Mucosa of rectum (tissue), 2 donors: Measurements from ENCODE around the gene ANP32B.
A peak's percentile ranks its signal among the peaks of the same experiment; 100 is the strongest.
"Not testable (repeated sequence)": the region's sequence is repeated elsewhere in the genome, so short reads cannot be mapped to it uniquely, and the experiment has no call there.

ENCODE experiments used
- H3K27ac ChIP-seq, 2 donors: one replicate each; pipeline ENCODE4 v1.7.0; 2013; ENCODE audit warnings: inconsistent platforms in 2 of 2, low read depth in 2 of 2, low read length in 2 of 2
- H3K27me3 ChIP-seq, 2 donors: one replicate each; pipeline ENCODE4 v1.7.0; 2013; ENCODE audit warnings: low read length in 2 of 2; ENCODE audit not compliant: control insufficient read depth in 2 of 2, insufficient read depth in 2 of 2
- H3K36me3 ChIP-seq, 2 donors: one replicate each; pipeline ENCODE4 v1.7.0; 2013; ENCODE audit warnings: low read length in 2 of 2; ENCODE audit not compliant: control insufficient read depth in 2 of 2, insufficient read depth in 2 of 2
- H3K4me1 ChIP-seq, 2 donors: one replicate each; pipeline ENCODE4 v1.7.0; 2013; ENCODE audit warnings: low read length in 2 of 2, mild to moderate bottlenecking in 1 of 2; ENCODE audit not compliant: control insufficient read depth in 2 of 2, insufficient read depth in 2 of 2
- H3K4me3 ChIP-seq, 2 donors: one replicate each; pipeline ENCODE4 v1.7.0; 2013; ENCODE audit warnings: low read length in 2 of 2
- H3K9ac ChIP-seq, 2 donors: one replicate each; pipeline ENCODE4 v1.7.0; 2013; ENCODE audit warnings: low read length in 2 of 2, low read depth in 1 of 2, mild to moderate bottlenecking in 1 of 2
- H3K9me3 ChIP-seq, 2 donors: one replicate each; pipeline ENCODE4 v1.7.0; 2013; ENCODE audit warnings: low read length in 2 of 2; ENCODE audit not compliant: control insufficient read depth in 2 of 2
- donor health status: healthy.
- donor health status: Normal muscosa, but diverticular disease.

Gene ANP32B

DNA sequence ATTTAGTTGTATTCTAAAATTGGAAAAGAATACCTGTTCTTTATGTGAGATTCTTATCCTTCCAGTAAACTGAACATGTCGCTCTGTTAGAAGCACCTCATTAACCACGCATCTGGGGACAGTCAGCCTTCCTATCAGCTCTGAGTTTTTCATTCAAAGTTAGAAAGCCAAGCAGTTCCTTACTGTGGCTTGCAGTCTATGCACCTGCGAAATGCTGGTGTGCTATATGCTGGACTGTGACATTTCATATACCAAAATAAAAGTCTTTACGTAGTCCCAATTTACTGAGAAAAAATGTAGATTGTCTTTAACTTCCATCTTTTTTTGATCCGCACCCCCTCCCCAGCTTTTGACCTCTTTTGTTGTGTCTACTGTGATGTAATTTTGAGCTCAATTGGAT, 4.3 kb downstream of the ANP32B start:
- H3K27ac ChIP-seq: no peak overlapping the region
- H3K4me1 ChIP-seq: peaks cover 21 to 27% of the 10 kb centered on the region in 2 donors
- H3K9ac ChIP-seq: peak overlapping the region in 1 of 2 donors; percentile 17
- no peaks in the 10 kb centered on the region for H3K36me3 ChIP-seq
- no peak overlapping the region for H3K4me3 ChIP-seq
- H3K27me3 ChIP-seq: no peaks in the 10 kb centered on the region
- H3K9me3 ChIP-seq: no peaks in the 10 kb centered on the region

DNA sequence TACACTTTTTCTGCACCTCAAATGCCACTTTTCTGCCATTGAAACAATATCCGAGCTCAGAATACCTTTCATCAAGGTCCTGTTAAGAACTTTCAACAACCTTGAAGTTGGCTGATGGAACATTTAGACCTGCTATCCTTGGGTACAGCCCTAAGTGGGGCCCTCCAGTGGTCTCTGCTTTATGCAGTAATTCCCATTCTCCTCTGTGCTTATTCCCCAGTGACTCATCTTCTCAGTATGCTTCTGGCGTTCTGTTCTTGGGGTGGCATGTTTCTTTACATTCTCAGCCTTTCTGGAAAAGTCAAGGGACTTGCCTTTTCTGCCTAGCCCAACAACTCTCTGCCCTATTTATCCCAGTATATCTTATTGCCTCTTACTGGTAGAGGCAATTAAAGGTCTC, 7.1 kb downstream of the ANP32B start:
- no peak overlapping the region for H3K27ac ChIP-seq

DNA sequence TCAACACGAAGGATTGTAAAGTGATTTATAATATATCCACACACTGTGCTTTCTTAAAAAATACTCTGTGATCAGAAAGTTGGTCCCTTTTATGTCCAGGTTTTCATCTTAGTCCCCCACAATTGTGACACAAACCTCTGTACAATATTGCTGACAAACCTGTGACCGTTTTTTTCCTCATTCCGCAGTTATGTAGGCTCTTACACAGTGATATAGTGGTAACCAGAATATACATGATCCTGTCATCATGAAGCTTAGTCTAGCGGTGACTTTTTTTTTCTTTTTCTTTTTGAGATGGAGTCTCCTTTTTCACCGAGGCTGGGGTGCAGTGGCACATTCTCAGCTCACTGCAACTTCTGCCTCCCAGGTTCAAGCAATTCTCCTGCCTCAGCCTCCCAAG, 8.7 kb downstream of the ANP32B start:
- Histone ChIP-seq H3K36me3 (peaks cover 4% of the 10 kb centered on the region in 2 donors), H3K4me3 (no peak overlapping the region), H3K27me3 (no peaks in the 10 kb centered on the region), H3K27ac (no peak overlapping the region), H3K4me1 (peaks cover 23 to 40% of the 10 kb centered on the region in 2 donors), H3K9ac (no peak overlapping the region), H3K9me3 (no peaks in the 10 kb centered on the region)

More for the DNA sequence above, 7.1 kb downstream of the ANP32B start:
- H3K9ac ChIP-seq: no peak overlapping the region
- peaks cover 0 to 2% of the 10 kb centered on the region in 2 donors for H3K36me3 ChIP-seq
- H3K4me1 ChIP-seq: peaks cover 32 to 48% of the 10 kb centered on the region in 2 donors
- H3K9me3 ChIP-seq: no peaks in the 10 kb centered on the region
- no peaks in the 10 kb centered on the region for H3K27me3 ChIP-seq
- H3K4me3 ChIP-seq: no peak overlapping the region

DNA sequence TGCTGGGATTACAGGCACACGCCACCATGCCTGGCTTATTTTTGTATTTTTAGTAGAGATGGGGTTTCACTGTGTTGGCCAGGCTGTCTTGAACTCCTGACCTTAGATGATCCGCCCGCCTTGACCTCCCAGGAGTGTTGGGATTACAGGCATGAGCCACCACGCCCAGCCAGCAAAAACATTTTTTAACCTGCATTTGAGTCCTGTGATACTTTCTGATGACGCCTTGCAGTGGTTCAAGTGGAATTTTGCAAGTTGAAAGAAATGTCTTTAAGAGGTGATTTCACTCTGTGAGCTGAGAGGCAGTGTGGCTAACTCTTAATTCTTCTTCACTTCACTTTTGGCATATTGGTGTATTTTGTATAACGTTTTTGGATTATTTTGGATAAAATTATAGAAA, 9.1 kb downstream of the ANP32B start:
- H3K9ac ChIP-seq: no peak overlapping the region
- H3K9me3 ChIP-seq: no peaks in the 10 kb centered on the region
- no peaks in the 10 kb centered on the region for H3K27me3 ChIP-seq
- peaks cover 23 to 40% of the 10 kb centered on the region in 2 donors for H3K4me1 ChIP-seq
- H3K4me3 ChIP-seq: no peak overlapping the region
- H3K27ac ChIP-seq: no peak overlapping the region
- H3K36me3 ChIP-seq: peaks cover 4 to 8% of the 10 kb centered on the region in 2 donors

DNA sequence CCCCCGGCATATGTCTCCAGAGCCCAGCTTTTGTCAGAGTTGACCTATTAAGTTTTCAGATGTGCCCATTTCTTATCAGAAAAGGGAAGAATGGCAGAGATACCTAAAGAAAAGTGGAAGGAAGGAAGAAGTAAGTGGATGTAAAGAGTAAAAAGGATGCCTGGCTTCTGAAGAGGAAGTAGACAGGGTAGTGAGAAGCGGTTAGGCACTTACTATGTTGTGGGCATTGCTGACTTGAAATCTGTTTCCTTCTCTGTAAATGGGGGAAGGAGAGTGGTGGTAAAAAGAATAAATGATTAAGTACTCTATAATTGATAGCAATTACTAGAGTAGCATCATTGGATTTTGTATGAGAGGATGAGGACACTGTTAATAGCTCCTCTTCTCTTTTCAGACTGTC, 9.9 kb downstream of the ANP32B start:
- H3K4me3 ChIP-seq: no peak overlapping the region
- H3K4me1 ChIP-seq: peaks cover 23 to 40% of the 10 kb centered on the region in 2 donors
- H3K36me3 ChIP-seq: peaks cover 4 to 16% of the 10 kb centered on the region in 2 donors
- no peak overlapping the region for H3K27ac ChIP-seq
- no peaks in the 10 kb centered on the region for H3K9me3 ChIP-seq
- no peaks in the 10 kb centered on the region for H3K27me3 ChIP-seq
- H3K9ac ChIP-seq: no peak overlapping the region

DNA sequence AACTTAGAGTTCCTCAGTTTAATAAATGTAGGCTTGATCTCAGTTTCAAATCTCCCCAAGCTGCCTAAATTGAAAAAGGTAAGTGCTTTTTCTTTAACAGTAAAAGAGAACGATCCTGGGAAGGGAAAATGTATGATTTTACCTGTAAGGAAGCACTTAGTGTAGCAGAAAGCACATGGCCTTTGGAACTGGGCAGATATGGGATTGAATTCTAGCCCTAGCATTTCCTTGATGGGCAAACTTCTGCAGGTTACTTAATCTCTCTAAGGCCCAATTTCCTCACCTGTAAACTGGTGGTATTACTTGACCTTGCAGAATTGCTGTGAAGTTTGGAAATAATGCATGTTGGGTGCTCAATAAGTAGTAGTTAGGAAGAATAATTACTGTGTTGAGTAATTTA, 11.6 kb downstream of the ANP32B start:
- Histone ChIP-seq H3K27ac (no peak overlapping the region), H3K4me3 (no peak overlapping the region), H3K9me3 (no peaks in the 10 kb centered on the region), H3K27me3 (no peaks in the 10 kb centered on the region), H3K4me1 (peaks cover 17 to 40% of the 10 kb centered on the region in 2 donors), H3K36me3 (peaks cover 10 to 28% of the 10 kb centered on the region in 2 donors), H3K9ac (no peak overlapping the region)

DNA sequence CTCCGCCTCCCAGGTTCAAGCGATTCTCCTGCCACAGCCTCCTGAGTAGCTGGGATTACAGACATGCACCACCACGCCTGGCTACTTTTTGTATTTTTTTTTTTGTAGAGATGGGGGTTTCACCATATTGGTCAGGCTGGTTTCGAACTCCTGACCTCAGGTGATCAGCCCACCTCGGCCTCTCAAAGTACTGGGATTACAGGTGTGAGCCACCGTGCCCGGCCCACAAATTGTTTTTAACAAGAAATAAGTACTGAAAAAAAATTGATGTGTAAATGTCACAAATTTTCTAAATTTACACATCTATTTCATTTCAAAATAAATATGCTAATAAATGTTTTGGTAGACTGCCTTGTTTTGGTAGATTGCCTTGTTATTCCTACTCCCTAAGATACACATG, 13.5 kb downstream of the ANP32B start:
- peaks cover 15 to 39% of the 10 kb centered on the region in 2 donors for H3K36me3 ChIP-seq
- H3K27me3 ChIP-seq, H3K9me3 ChIP-seq, H3K27ac ChIP-seq, H3K9ac ChIP-seq, H3K4me3 ChIP-seq: not testable (repeated sequence)
- H3K4me1 ChIP-seq: peaks cover 15 to 28% of the 10 kb centered on the region in 2 donors

DNA sequence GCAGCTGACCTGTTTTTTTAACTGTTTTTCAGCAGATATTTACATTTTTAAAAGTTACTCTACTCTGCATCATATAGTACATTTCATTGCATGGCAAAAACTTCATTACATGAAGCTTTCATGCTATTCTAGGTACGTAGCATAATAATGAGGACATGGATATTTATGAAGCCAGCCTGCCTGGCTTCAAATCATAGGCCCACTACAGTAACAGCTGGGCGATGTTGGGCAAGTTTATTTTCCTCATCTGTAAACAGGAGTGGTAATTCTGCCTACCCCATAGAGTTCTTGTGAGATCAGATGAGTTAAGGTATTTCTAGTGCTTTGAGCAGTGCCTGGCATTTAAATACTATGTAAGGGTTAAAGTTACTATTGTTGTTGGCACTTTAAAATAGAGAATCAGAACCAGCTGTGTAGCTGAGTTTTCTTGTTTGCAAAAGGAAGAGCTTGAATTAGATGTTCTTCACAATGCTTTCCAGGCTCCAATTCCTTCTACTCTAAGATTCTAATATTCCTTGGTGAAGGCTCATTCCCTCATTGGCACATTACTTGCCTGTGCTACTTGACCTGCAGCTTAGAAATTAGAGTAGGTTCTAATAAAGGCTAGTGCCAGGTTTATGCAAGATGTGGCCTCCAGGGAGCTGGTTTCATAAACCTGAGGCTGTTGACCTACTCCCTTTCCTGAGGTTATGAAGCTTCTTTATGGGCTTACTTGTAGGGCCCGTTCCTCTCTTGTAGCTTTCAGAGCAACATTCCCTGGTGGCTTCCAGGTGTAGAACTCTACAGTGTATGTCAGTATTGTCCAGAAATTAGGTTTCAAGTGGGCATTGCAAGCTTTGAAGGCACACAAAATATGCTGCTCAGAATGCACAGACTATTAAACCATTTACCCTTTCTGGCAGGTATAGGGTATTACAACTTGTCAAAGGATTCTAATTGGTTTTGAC, 14.5 kb downstream of the ANP32B start:
- H3K4me3 ChIP-seq: no peak overlapping the region
- H3K4me1 ChIP-seq: peaks cover 13 to 21% of the 10 kb centered on the region in 2 donors
- H3K27me3 ChIP-seq: no peaks in the 10 kb centered on the region
- H3K9me3 ChIP-seq: no peaks in the 10 kb centered on the region
- H3K27ac ChIP-seq: no peak overlapping the region
- H3K36me3 ChIP-seq: peaks cover 23 to 48% of the 10 kb centered on the region in 2 donors
- H3K9ac ChIP-seq: no peak overlapping the region

DNA sequence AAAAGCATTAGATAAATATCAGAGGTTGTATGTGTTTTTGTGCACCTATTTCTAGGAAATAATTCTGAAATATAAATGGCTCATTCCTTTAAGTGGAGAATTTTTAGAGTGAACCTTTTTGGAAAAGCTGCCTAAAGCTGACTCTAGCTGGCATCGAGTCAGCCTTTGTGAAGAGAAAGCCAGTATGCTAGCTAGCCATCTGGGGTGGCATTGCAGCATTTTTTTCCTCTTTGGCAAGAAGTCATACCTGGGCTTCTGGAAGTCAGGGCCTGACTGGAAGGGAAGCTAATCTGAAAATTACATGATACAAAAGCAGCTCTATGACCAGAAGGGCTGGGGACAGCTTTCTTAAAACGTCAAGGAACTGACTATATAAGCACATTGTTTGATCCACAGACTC, 19.7 kb downstream of the ANP32B start:
- Histone ChIP-seq H3K9ac (no peak overlapping the region), H3K27me3 (no peaks in the 10 kb centered on the region), H3K4me3 (no peak overlapping the region), H3K4me1 (no peaks in the 10 kb centered on the region), H3K36me3 (peaks cover 52 to 79% of the 10 kb centered on the region in 2 donors), H3K9me3 (no peaks in the 10 kb centered on the region), H3K27ac (no peak overlapping the region)

DNA sequence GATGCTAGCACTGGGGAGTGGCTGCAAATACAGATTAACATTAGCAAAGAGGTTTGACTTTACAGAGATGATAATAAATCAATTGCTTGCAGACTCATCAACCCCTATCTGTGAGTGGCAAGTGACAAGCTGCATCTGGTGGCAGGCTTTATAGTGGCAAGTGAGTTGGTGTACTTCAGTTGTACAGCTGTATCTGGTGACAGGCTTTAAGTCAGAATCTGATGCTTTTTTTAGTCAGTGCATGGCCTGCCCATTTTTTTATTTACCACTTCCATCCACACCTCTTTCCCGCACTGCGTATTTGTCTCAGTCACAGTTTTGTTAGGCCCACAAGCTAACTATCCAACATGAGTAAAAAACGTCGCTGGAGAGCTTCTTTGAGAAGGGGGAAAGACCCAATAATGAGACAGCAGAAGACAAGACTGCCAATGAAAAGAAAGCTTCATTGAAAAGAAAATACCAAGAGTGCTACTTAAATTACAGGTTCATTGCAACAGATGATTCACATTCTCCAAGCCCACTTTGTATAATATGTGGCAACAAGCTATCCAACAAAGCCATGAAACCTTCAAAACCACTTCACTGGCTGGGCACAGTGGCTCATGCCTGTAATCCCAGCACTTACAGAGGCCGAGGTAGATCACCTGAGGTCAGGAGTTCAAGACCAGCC, 23.1 kb downstream of the ANP32B start:
- H3K4me1 ChIP-seq: peaks cover 0 to 3% of the 10 kb centered on the region in 2 donors
- H3K9ac ChIP-seq: no peak overlapping the region
- peaks cover 70 to 91% of the 10 kb centered on the region in 2 donors for H3K36me3 ChIP-seq
- no peak overlapping the region for H3K4me3 ChIP-seq
- H3K27ac ChIP-seq: no peak overlapping the region
- H3K27me3 ChIP-seq: no peaks in the 10 kb centered on the region
- H3K9me3 ChIP-seq: no peaks in the 10 kb centered on the region
